GM12891 (cell line): ENCODE results near the gene MPC1.

Experiments
- POLR2A ChIP-seq: IDR thresholded peaks from 2 replicates; pipeline ENCODE4 v1.6.1; 2011; ENCODE audit warnings: low read depth, low read length, control low read depth
- POU2F2 ChIP-seq: IDR thresholded peaks from 2 replicates; pipeline ENCODE4 v1.6.1; 2011; ENCODE audit warnings: low read depth, mild to moderate bottlenecking, control low read depth, low read length, moderate library complexity
- SPI1 ChIP-seq: IDR thresholded peaks from 2 replicates; pipeline ENCODE4 v1.6.1; 2011; ENCODE audit warnings: low read depth, low read length, control low read depth
- TAF1 ChIP-seq: IDR thresholded peaks from 2 replicates; pipeline ENCODE4 v1.6.1; 2011; ENCODE audit warnings: low read depth, low read length, control low read depth

DNA sequence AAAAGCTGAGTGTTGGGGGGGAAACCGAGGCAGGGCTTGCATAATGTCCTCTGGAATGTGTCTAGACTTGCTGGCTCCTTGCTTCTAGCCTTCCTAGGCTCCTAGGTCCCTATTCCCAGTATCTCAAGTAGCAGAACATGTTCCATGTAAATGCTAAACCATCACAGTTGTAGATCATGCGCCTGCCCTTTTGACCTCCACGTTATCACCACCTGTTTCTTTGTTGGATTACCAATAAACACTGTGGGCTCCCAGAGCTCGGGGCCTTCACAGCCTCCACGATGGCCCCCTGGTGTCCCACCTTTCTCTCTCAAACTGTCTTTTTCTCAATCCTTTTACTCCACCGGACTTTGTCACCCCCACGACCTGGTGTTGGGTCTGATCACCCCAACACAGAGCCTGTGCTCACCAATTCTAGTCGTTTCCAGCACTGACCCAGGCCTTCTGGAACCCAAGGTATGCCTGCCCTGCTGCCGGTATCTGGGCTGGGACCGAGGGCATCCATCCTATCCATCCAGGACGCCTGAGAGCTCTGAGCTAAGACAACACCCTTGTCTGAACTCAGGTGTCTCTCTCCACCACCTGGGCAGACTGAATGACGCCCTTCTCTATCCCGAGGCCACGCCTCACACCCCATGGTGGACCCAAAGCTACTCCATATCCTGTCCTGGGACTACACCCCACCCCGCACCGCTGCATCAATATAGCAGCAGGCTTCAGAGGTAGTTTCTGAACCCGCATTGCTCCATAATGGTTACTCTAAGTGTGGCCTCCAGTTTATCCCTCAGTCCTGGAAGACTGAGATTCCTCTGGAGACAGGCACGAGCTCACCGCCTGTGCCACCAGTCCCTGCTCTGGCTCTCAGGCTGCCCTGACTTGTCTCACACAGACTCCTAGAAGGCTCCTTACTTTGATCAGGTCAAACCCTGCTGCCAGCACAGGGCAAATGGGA, 65.2 kb downstream of the MPC1 start:
- TF ChIP-seq POLR2A, result no peak
- no peak for TF ChIP-seq SPI1
- TF ChIP-seq TAF1, result no peak
- no peak for TF ChIP-seq POU2F2
